Astrocyte of the cerebellum (primary cell): Measurements from ENCODE around the gene MYO1B.

ENCODE experiments used
- DNase-seq: peaks from one replicate; pipeline ENCODE4 v3.0.0-alpha.2; 2011; ENCODE audit warnings: low read depth
- H3K4me3 ChIP-seq: 2 replicates; pipeline ENCODE4 v1.5.1; 2011; ENCODE audit warnings: mild to moderate bottlenecking, low read depth, low read length, moderate library complexity
- CTCF ChIP-seq: IDR thresholded peaks from 2 replicates; pipeline ENCODE4 v1.5.1; 2012; ENCODE audit warnings: low read length, low read depth, moderate library complexity, mild to moderate bottlenecking; ENCODE audit errors: missing control alignments
- in situ Hi-C: cut with HindIII; loops from 2 replicates; pipeline ENCODE4 v1.10.0; 2017; ENCODE audit warnings: low sequenced_read_pairs

MYO1B gene

GRCh38 chr2:191360918-191361317, 115.7 kb downstream of the MYO1B start:
- no peak for TF ChIP-seq CTCF
- H3K4me3 ChIP-seq: no peak overlapping the region
- in situ Hi-C loops: no loop called here
- no peak for DNase-seq

GRCh38 chr2:191362841-191363240, 117.6 kb downstream of the MYO1B start:
- in situ Hi-C loops: no loop called here
- TF ChIP-seq CTCF: no peak
- DNase-seq: no peak
- no peak overlapping the region for H3K4me3 ChIP-seq

GRCh38 chr2:191363267-191363666, 118.1 kb downstream of the MYO1B start:
- no peak overlapping the region for H3K4me3 ChIP-seq
- TF ChIP-seq CTCF: no peak
- in situ Hi-C loops: no loop called here
- no peak for DNase-seq

GRCh38 chr2:191365089-191365488, 119.9 kb downstream of the MYO1B start:
- in situ Hi-C loops: no loop called here
- TF ChIP-seq CTCF: no peak
- no peak overlapping the region for H3K4me3 ChIP-seq

GRCh38 chr2:191366199-191366598, 121.0 kb downstream of the MYO1B start:
- TF ChIP-seq CTCF: no peak
- no peak overlapping the region for H3K4me3 ChIP-seq
- peak; percentile 41 for DNase-seq
- in situ Hi-C loops: no loop called here

More at GRCh38 chr2:191365089-191365488, 119.9 kb downstream of the MYO1B start:
- DNase-seq: no peak

- DNase-seq: no peak
- in situ Hi-C loops: no loop called here
- TF ChIP-seq CTCF: peak; percentile 9
- no peak overlapping the region for H3K4me3 ChIP-seq
Observed at GRCh38 chr2:191369034-191369433, 123.8 kb downstream of the MYO1B start.

- no peak for DNase-seq
- TF ChIP-seq CTCF: no peak
- in situ Hi-C loops: no loop called here
- H3K4me3 ChIP-seq: no peak overlapping the region
Observed at GRCh38 chr2:191374366-191374765, 129.2 kb downstream of the MYO1B start.
